PC-9 (cell line): ENCODE results near the gene RGPD3.

Experiments
- CTCF ChIP-seq: fragments of 200-600 bp; sonication (generic); conservative IDR thresholded peaks from 2 replicates; pipeline ENCODE4 v1.6.1; 2017; ENCODE audit warnings: mixed run types, antibody characterized with exemption, mild to moderate bottlenecking, moderate library complexity
- EZH2 ChIP-seq: fragments of 200-600 bp; sonication (generic); IDR thresholded peaks from 2 replicates; pipeline ENCODE4 v1.8.0; 2017; ENCODE audit warnings: antibody characterized with exemption, low read depth

DNA sequence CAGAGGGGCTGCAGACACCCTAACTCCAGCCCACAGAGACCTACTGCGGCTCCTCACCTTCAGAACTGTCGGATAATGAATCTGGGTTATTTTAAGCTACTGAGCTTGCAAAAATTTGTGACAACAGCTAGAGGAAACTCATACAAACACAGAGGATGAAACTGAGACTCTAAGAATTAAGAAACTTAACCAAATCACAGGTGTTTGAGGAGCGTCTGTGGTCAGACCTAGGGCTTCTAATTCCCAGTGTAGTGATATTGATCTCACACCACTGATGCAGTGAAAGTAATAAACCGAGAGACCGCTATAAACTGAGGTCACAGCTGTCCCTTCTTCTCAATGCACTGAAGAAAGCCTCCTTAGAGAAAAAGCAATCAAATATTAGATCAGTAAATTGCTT, 110.1 kb downstream of the RGPD3 start:
- no peak for TF ChIP-seq EZH2
- no peak for TF ChIP-seq CTCF
